ENCODE results near the gene POU2F3. TPM values are rescaled to one million over a fixed set of nuclear protein-coding genes. Genes with fewer than 3 reads are reported as not detected.

Gene POU2F3
- total and polyA plus RNA-seq, 2 of the 8 experiments (the other 6 are each of a cell fraction or from before 2014, with no cell fraction given): 1.0 to 2.1 TPM

- Histone ChIP-seq H3K23me2 (ENCODE audit: low read depth, low read length) (peaks cover 10% of the 10 kb centered on the region), H3K4me1 (replicated peaks in 1 of 4; ENCODE audit: control insufficient read depth in 3 of 4, insufficient read depth in 4 of 4, low read length in 3 of 4) (peaks cover 0 to 5% (median 2%) of the 10 kb centered on the region in 4 experiments; a peak in 6 of 7 replicates), H2BK12ac (ENCODE audit: low read depth, low read length) (no peak overlapping the region), H3K9ac (replicated peaks in 1 of 4; ENCODE audit: extremely low read depth in 1 of 4, low read depth in 3 of 4, low read length in 3 of 4) (no peak overlapping the region), H2AK5ac (ENCODE audit: low read depth, low read length) (no peak overlapping the region), H3K14ac (ENCODE audit: insufficient read length) (no peak overlapping the region), H3K27me3 (replicated peaks in 1 of 4; ENCODE audit: control insufficient read depth in 3 of 4, extremely low read depth in 1 of 4, insufficient read depth in 3 of 4, low read length in 3 of 4) (no peaks in the 10 kb centered on the region), H3K4me3 (ENCODE audit: extremely low read depth in 1 of 4, insufficient read depth in 2 of 4, low read depth in 3 of 4, low read length in 4 of 4) (no peak overlapping the region), H3K9me3 (ENCODE audit: insufficient read depth in 2 of 2, low read depth in 1 of 2, low read length in 1 of 2) (no peaks in the 10 kb centered on the region), H3K23ac (ENCODE audit: insufficient read length) (no peak overlapping the region), H3K36me3 (ENCODE audit: control insufficient read depth in 2 of 4, insufficient read depth in 4 of 4, low read length in 3 of 4) (peaks cover 0 to 10% (median 3%) of the 10 kb centered on the region in 4 experiments; a peak in 4 of 8 replicates), H2BK120ac (replicated peaks; ENCODE audit: low read depth, low read length) (no peak overlapping the region), H4K5ac (ENCODE audit: insufficient read length, low read depth, low read length) (no peak overlapping the region), H2BK5ac (ENCODE audit: low read depth, low read length) (no peak overlapping the region), H4K91ac (replicated peaks; ENCODE audit: insufficient read length, low read length) (no peak overlapping the region), H4K8ac (ENCODE audit: extremely low read depth, insufficient read depth, low read length) (no peak overlapping the region), H3K27ac (ENCODE audit: low read depth, low read length) (no peak overlapping the region), H3K18ac (ENCODE audit: extremely low read depth, low read length) (no peak overlapping the region), H2BK20ac (ENCODE audit: low read length) (no peak overlapping the region), H2AFZ (ENCODE audit: low read length) (no peak overlapping the region), H3K79me2 (ENCODE audit: control insufficient read depth in 1 of 2, insufficient read depth in 2 of 2, low read length in 2 of 2) (peaks cover 4 to 26% of the 10 kb centered on the region in 2 experiments; a peak in 3 of 4 replicates), H3K4me2 (ENCODE audit: insufficient read depth in 1 of 2, low read depth in 2 of 2, low read length in 2 of 2) (no peak overlapping the region), H3K56ac (replicated peaks; ENCODE audit: insufficient read length, low read depth, low read length) (no peak overlapping the region), H2BK15ac (ENCODE audit: low read length) (no peak overlapping the region), H3K4ac (replicated peaks; ENCODE audit: insufficient read length, low read depth, low read length) (no peak overlapping the region), H4K20me1 (replicated peaks in 1 of 2; ENCODE audit: control insufficient read depth in 1 of 2, insufficient read depth in 2 of 2, low read length in 2 of 2) (peaks cover 0 to 6% of the 10 kb centered on the region in 2 experiments), H3K79me1 (ENCODE audit: low read depth, low read length) (no peaks in the 10 kb centered on the region)
- FAIRE-seq (no peak), DNase-seq (ENCODE audit: low read depth in 1 of 2, low spot score in 2 of 2) (no peak)
- TF ChIP-seq HDAC2 (IDR thresholded peaks at IDR 0.05; ENCODE audit: borderline replicate concordance in 1 of 2, low read depth in 2 of 2, low read length in 2 of 2) (no peak), TCF12 (IDR thresholded peaks at IDR 0.05; ENCODE audit: low read depth, low read length) (no peak), RAD21 (IDR thresholded peaks at IDR 0.05 in 1 of 2, conservative IDR thresholded peaks at IDR 0.05 in 1 of 2; ENCODE audit: low read depth in 2 of 2, low read length in 2 of 2) (no peak), FOSL1 (IDR thresholded peaks at IDR 0.05; ENCODE audit: insufficient read depth, low read depth, low read length) (no peak)
- ChIA-PET POLR2A (ENCODE audit: partially characterized antibody) (interaction anchor here (0.7 to 1.2 kb wide), 2 partner anchors 66 to 149 kb away, joined by 3 read pairs; no protein-coding TSS in a partner anchor), CTCF (ENCODE audit: partially characterized antibody) (interaction anchor here (0.7 to 2.5 kb wide), 27 partner anchors 9 to 595 kb away, joined by 3 to 19 read pairs (median 4); partner anchors contain the start of genes POU2F3 and TLCD5)
- WGBS, 2 experiments (ENCODE audit: extremely low coverage in 1 of 2, insufficient coverage in 1 of 2, insufficient read length in 1 of 2, insufficient replicate concordance in 2 of 2, low coverage in 1 of 2, low lambda C conversion rate in 2 of 2, missing lambda C conversion rate in 1 of 2): 60% methylated on average over 1 of the region's 1 CpG; no CpG with 5 or more reads in 1 of the 2 experiments
Measured at GRCh38 chr11:120334332-120334731, 94.4 kb downstream of the POU2F3 start.
